Bronchial epithelial cell (primary cell): ENCODE results near the gene ARHGAP22. TPM values are rescaled to one million over a fixed set of nuclear protein-coding genes. Genes with fewer than 3 reads are reported as not detected.

Experiments used
- DNase-seq: peaks from one replicate; pipeline ENCODE4 v3.0.0-alpha.2; 2010; ENCODE audit warnings: low read depth
- FAIRE-seq: peaks from 2 replicates; lab custom pipeline; 2011; peaks lifted over from hg19 to GRCh38; lab: Jason Lieb, UNC
- H3K27me3 ChIP-seq: 2 replicates; pipeline ENCODE4 v1.5.1; 2011; ENCODE audit warnings: low read length; ENCODE audit not compliant: control insufficient read depth, insufficient read depth
- H3K36me3 ChIP-seq: 2 replicates; pipeline ENCODE4 v1.5.1; 2011; ENCODE audit warnings: low read length; ENCODE audit not compliant: control insufficient read depth, insufficient read depth
- H3K4me3 ChIP-seq: 2 replicates; pipeline ENCODE4 v1.5.1; 2011; ENCODE audit warnings: mild to moderate bottlenecking, low read depth, low read length, control low read depth
- CTCF ChIP-seq: IDR thresholded peaks from 2 replicates; pipeline ENCODE4 v1.5.1; 2011; ENCODE audit warnings: mild to moderate bottlenecking, moderate library complexity, low read length, control low read depth, inconsistent platforms; ENCODE audit not compliant: insufficient read depth, severe bottlenecking
- total RNA-seq: library from RNA; depleted of rRNA; stranded (reverse); fragments of >200 nt; gene quantifications from 2 replicates; pipeline ENCODE4 v1.2.1, GENCODE V29; 2014

ARHGAP22 gene
- total RNA-seq, 1 donor from 2014 or later: 9.0 TPM

GRCh38 chr10:48476279-48476982 lies 128.4 kb downstream of the ARHGAP22 start:
- no peak for TF ChIP-seq CTCF
- H3K36me3 ChIP-seq: no peaks in the 10 kb centered on the region
- DNase-seq: peak; percentile 11
- no peaks in the 10 kb centered on the region for H3K27me3 ChIP-seq
- no peak for FAIRE-seq
- H3K4me3 ChIP-seq: no peak overlapping the region

GRCh38 chr10:48475943-48476278 lies 129.0 kb downstream of the ARHGAP22 start:
- Histone ChIP-seq H3K36me3 (no peaks in the 10 kb centered on the region), H3K27me3 (no peaks in the 10 kb centered on the region), H3K4me3 (no peak overlapping the region)
- no peak for FAIRE-seq
- DNase-seq: no peak
- no peak for TF ChIP-seq CTCF

DNA sequence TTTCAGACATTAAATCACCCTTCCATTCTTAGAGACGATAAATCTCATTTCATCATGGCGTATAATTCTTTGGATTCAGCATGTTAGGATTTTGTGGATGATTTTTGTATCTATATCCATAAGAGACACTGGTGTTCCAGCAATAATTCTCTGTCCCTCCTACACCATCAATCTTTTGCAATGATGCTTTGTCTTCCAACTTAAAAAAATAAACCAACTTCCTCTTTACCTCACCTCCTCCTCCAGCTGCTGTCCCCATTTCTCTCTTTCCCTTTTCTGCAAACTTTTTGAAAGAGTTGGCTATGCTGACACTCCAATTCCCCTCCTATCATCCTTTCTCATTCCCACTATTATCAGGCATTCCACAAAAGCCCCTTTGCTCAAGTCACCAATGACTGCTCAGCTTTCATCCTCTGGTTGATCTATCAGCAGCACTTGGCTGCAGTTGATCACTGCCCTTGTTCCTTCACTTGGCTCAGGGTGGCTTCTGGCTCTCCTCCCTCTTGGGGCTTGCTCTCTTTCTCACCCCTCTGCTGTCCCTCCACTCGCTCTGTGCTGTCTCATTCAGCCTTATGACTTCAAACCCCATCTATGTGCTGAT lies 130.0 kb downstream of the ARHGAP22 start:
- H3K36me3 ChIP-seq: no peaks in the 10 kb centered on the region
- peak; percentile 43 for FAIRE-seq
- no peak for TF ChIP-seq CTCF
- no peak for DNase-seq
- no peak overlapping the region for H3K4me3 ChIP-seq
- H3K27me3 ChIP-seq: no peaks in the 10 kb centered on the region

DNA sequence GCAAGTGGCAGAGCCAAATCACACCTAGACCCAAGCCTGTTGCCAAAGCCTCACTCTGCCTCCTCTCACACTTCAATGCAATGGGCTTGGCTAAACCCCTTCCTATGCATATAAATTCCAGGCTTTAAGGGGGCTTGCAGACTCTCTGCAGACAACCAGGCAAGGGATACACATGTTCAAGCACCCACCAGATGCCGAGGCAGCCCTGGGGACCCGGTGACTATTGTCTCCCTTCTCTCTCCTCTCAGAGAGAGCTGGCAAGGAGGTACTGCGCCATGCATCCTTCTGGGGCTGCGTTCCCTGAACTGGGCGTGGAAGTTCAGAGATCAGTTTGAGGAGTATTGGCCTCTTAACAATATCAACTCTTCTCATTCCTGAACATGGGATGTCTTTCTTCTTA lies 131.2 kb downstream of the ARHGAP22 start:
- Histone ChIP-seq H3K27me3 (no peaks in the 10 kb centered on the region), H3K36me3 (no peaks in the 10 kb centered on the region), H3K4me3 (no peak overlapping the region)
- no peak for TF ChIP-seq CTCF
- DNase-seq (no peak), FAIRE-seq (no peak)

- TF ChIP-seq CTCF: no peak
- DNase-seq (peak; percentile 8), FAIRE-seq (no peak)
- Histone ChIP-seq H3K36me3 (no peaks in the 10 kb centered on the region), H3K27me3 (no peaks in the 10 kb centered on the region), H3K4me3 (no peak overlapping the region)
Measured at GRCh38 chr10:48472501-48473069, 132.3 kb downstream of the ARHGAP22 start.
